Upper lobe of right lung (tissue), 1 donor: ENCODE data around the gene DBP. TPM values are rescaled to one million over a fixed set of nuclear protein-coding genes. Genes with fewer than 3 reads are reported as not detected.

Experiments
- ATAC-seq: fragments of 200-7000 bp; cut with Tn5 transposase; one replicate; pipeline ENCODE4 v1.9.1; 2020; ENCODE audit warnings: mild to moderate bottlenecking, moderate library complexity
- DNase-seq: peaks from one replicate; pipeline ENCODE4 v3.0.0-alpha.2; 2020
- H3K27ac ChIP-seq: fragments of 200-600 bp; one replicate; pipeline ENCODE4 v1.8.0; 2022
- H3K27me3 ChIP-seq: fragments of 200-600 bp; one replicate; pipeline ENCODE4 v1.8.0; 2022; ENCODE audit warnings: mild to moderate bottlenecking
- H3K36me3 ChIP-seq: fragments of 200-600 bp; one replicate; pipeline ENCODE4 v1.8.0; 2022
- H3K4me1 ChIP-seq: fragments of 200-600 bp; one replicate; pipeline ENCODE4 v1.8.0; 2022
- H3K4me3 ChIP-seq: fragments of 200-600 bp; one replicate; pipeline ENCODE4 v1.8.0; 2022; ENCODE audit warnings: mild to moderate bottlenecking
- H3K9me3 ChIP-seq: fragments of 200-600 bp; one replicate; pipeline ENCODE4 v1.8.0; 2022
- CTCF ChIP-seq: fragments of 200-600 bp; IDR thresholded peaks from one replicate; pipeline ENCODE4 v1.8.0; 2022; ENCODE audit warnings: antibody characterized with exemption
- intact Hi-C: fragments of 100-400 bp; cut with DNase I; formaldehyde crosslinking; loops from one replicate; pipeline ENCODE4 v1.11.0; 2022
- total RNA-seq: library from RNA; stranded (reverse); fragmentation: NEBNext Ultra II Directional; extraction: Animal tissue kit (Norgen Biotek cat#: 25700); gene quantifications from one replicate; pipeline ENCODE4 v1.2.1, GENCODE V29; 2021
- donor health status: DM: no; HTN: yes; CAD: no; lungs with severe emphysema.

DBP gene
- total RNA-seq, 1 donor from 2014 or later, result 17.7 TPM

DNA sequence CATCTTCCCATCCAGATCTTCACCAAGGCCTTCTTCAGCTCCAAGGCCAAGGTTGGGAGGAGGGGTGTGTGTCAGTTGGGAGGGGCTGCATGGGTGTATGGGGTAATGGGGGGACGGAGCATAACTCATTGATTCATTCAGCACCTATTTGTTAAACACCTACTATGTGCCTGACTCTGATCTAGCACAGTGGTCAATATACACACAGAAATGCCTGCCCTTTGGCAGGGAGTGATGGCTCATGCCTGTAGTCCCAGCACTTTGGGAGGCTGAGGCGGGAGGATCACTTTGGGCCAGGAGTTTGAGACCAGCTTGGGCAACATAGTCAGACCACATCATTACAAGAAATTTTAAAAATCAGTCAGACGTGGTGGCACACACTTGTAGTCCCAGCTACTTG lies 49.8 kb downstream of the DBP start:
- H3K27ac ChIP-seq, result no peak overlapping the region
- intact Hi-C loops, result loop anchor here (10.0 kb wide), 1 partner anchor 93 kb away; no protein-coding TSS in a partner anchor

GRCh38 chr19:48582168-48582567 lies 55.0 kb downstream of the DBP start:
- intact Hi-C loops, result loop anchor here (10.0 kb wide), 1 partner anchor 87 kb away; no protein-coding TSS in a partner anchor
- H3K9me3 ChIP-seq, result no peaks in the 10 kb centered on the region
- H3K27me3 ChIP-seq, result no peaks in the 10 kb centered on the region
- H3K4me1 ChIP-seq, result peaks cover 8% of the 10 kb centered on the region
- ATAC-seq (no peak), DNase-seq (no peak)
- TF ChIP-seq CTCF, result no peak
- no peaks in the 10 kb centered on the region for H3K36me3 ChIP-seq
- H3K4me3 ChIP-seq, result no peak overlapping the region
- H3K27ac ChIP-seq, result no peak overlapping the region

More for the DNA sequence above, 49.8 kb downstream of the DBP start:
- Histone ChIP-seq H3K4me3 (no peak overlapping the region), H3K9me3 (no peaks in the 10 kb centered on the region), H3K36me3 (no peaks in the 10 kb centered on the region), H3K27me3 (no peaks in the 10 kb centered on the region), H3K4me1 (peaks cover 8% of the 10 kb centered on the region)
- TF ChIP-seq CTCF, result no peak
- ATAC-seq (no peak), DNase-seq (no peak)

Other genes starting within 250 kb of the DBP start
- gene KDELR1, start 245.8 kb downstream of the DBP start, total RNA-seq, result 138 TPM
- 0.61 TPM for gene GRIN2D, start 243.7 kb downstream of the DBP start, total RNA-seq
- gene GRWD1, start 191.4 kb downstream of the DBP start, total RNA-seq, result 27.1 TPM
- gene KCNJ14, start 181.8 kb downstream of the DBP start, total RNA-seq, result 1.1 TPM
- 60.7 TPM for gene CYTH2, start 168.0 kb downstream of the DBP start, total RNA-seq
- 7.1 TPM for gene LMTK3, start 125.5 kb downstream of the DBP start, total RNA-seq
- gene SULT2B1, start 85.2 kb downstream of the DBP start, total RNA-seq, result 20.4 TPM
- 0.98 TPM for gene SPACA4, start 30.6 kb downstream of the DBP start, total RNA-seq
- 31.1 TPM for gene FAM83E, start 22.3 kb downstream of the DBP start, total RNA-seq
- gene RPL18, start 18.2 kb downstream of the DBP start, total RNA-seq, result 1,025 TPM
- 23.3 TPM for gene SPHK2, start 17.9 kb downstream of the DBP start, total RNA-seq
- gene CA11, start 8.8 kb upstream of the DBP start, total RNA-seq, result 9.5 TPM
- gene NTN5, start 35.6 kb upstream of the DBP start, total RNA-seq, result 1.2 TPM
- gene FUT2, start 58.6 kb upstream of the DBP start, total RNA-seq, result 0.81 TPM
- 1.2 TPM for gene MAMSTR, start 82.3 kb upstream of the DBP start, total RNA-seq
- 54.5 TPM for gene RASIP1, start 103.2 kb upstream of the DBP start, total RNA-seq
- gene IZUMO1, start 109.5 kb upstream of the DBP start, total RNA-seq, result 3.8 TPM
- gene FUT1, start 115.3 kb upstream of the DBP start, total RNA-seq, result 19.9 TPM
- not detected for gene FGF21, start 118.1 kb upstream of the DBP start, total RNA-seq
- 59.0 TPM for gene BCAT2, start 173.7 kb upstream of the DBP start, total RNA-seq
- 23.5 TPM for gene HSD17B14, start 199.1 kb upstream of the DBP start, total RNA-seq
- gene PLEKHA4, start 231.2 kb upstream of the DBP start, total RNA-seq, result 16.0 TPM
- gene PPP1R15A, start 235.0 kb upstream of the DBP start, total RNA-seq, result 80.9 TPM